ENCODE measurements around the gene CNKSR1.

DNA sequence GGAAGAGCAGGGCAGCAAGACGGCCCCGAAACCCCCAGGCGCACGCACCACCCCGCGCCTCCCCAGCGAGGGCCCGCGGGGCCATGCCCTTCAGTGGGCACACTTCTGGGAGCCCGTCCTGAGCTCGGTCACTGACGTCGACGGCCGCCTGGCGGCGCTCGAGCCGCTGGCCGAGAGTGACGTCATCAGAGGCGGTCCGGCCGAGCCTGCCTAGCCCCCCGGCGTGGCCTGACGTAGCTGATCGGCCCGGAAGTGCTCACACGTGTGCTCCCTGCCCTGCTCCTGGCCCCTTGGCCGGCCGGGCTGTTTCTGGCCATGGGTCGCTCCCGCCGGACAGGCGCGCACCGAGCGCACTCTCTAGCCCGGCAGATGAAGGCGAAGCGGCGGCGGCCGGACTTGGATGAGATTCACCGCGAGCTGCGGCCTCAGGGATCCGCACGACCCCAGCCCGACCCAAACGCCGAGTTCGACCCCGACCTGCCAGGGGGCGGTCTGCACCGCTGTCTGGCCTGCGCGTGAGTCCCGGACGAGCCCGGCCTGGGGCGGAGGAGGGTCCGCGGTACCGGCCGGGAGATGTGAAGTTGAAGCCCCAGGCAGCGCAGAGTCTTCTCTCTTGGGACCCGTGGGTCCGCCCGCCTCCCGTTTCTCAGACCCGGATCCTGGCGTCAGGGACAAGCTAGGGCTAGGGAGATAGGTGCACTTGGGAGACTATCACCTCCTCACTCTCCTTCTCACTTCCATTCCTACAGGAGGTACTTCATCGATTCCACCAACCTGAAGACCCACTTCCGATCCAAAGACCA, 7.4 kb upstream of the CNKSR1 start, which contains the start of gene ZNF593:
- TF ChIP-seq, protein P1, sequence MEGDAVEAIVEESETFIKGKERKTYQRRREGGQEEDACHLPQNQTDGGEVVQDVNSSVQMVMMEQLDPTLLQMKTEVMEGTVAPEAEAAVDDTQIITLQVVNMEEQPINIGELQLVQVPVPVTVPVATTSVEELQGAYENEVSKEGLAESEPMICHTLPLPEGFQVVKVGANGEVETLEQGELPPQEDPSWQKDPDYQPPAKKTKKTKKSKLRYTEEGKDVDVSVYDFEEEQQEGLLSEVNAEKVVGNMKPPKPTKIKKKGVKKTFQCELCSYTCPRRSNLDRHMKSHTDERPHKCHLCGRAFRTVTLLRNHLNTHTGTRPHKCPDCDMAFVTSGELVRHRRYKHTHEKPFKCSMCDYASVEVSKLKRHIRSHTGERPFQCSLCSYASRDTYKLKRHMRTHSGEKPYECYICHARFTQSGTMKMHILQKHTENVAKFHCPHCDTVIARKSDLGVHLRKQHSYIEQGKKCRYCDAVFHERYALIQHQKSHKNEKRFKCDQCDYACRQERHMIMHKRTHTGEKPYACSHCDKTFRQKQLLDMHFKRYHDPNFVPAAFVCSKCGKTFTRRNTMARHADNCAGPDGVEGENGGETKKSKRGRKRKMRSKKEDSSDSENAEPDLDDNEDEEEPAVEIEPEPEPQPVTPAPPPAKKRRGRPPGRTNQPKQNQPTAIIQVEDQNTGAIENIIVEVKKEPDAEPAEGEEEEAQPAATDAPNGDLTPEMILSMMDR (IDR thresholded peaks at IDR 0.05) = peak; percentile 97
- no peak for TF ChIP-seq ZFX (IDR thresholded peaks at IDR 0.05; ENCODE audit: borderline replicate concordance)

Data from 22Rv1 (cell line).